Lung (tissue), 12 donors: ENCODE measurements around the gene SKAP2. TPM values are rescaled to one million over a fixed set of nuclear protein-coding genes. Genes with fewer than 3 reads are reported as not detected.

Source experiments
- ATAC-seq: fragments of 200-7000 bp; cut with Tn5 transposase; one replicate; pipeline ENCODE4 v1.9.1; 2020; ENCODE audit warnings: moderate number of reproducible peaks; ENCODE audit not compliant: insufficient read depth, low FRiP score
- DNase-seq, 3 donors: peaks; one replicate each; pipeline ENCODE4 v3.0.0-alpha.2; 2013 to 2017
- H3K27ac ChIP-seq, 2 donors: one replicate each; pipeline ENCODE4 v1.5.1; 2013; ENCODE audit warnings: mild to moderate bottlenecking in 2 of 2, moderate library complexity in 2 of 2, control low read depth in 1 of 2, inconsistent platforms in 1 of 2, low read depth in 1 of 2, low read length in 1 of 2
- H3K27me3 ChIP-seq, 3 donors: one replicate each; pipeline ENCODE4 v1.5.1; 2013; ENCODE audit warnings: low read length in 2 of 3; ENCODE audit not compliant: control insufficient read depth in 3 of 3, insufficient read depth in 3 of 3
- H3K36me3 ChIP-seq, 4 donors: one replicate each; pipeline ENCODE4 v1.5.1; 2013; ENCODE audit warnings: low read length in 4 of 4, mild to moderate bottlenecking in 1 of 4, moderate library complexity in 1 of 4; ENCODE audit not compliant: control insufficient read depth in 4 of 4, insufficient read depth in 4 of 4
- H3K4me1 ChIP-seq, 5 donors: one replicate each; pipeline ENCODE4 v1.5.1; 2013; ENCODE audit warnings: low read length in 5 of 5, mild to moderate bottlenecking in 2 of 5, moderate library complexity in 1 of 5; ENCODE audit not compliant: control insufficient read depth in 5 of 5, insufficient read depth in 5 of 5
- H3K4me3 ChIP-seq: one replicate; pipeline ENCODE4 v1.5.1; 2013; ENCODE audit warnings: mild to moderate bottlenecking, control low read depth, moderate library complexity
- H3K9ac ChIP-seq, 2 donors: one replicate each; pipeline ENCODE4 v1.5.1; 2013; ENCODE audit warnings: low read length in 2 of 2, control low read depth in 1 of 2; ENCODE audit not compliant: insufficient read depth in 1 of 2
- H3K9me3 ChIP-seq, 4 donors: one replicate each; pipeline ENCODE4 v1.5.1; 2013; ENCODE audit warnings: low read length in 3 of 4, mild to moderate bottlenecking in 1 of 4, moderate library complexity in 1 of 4; ENCODE audit not compliant: control insufficient read depth in 4 of 4, insufficient read depth in 3 of 4
- WGBS, 2 donors: extraction: QIAGEN DNeasy Blood & Tissue Kit; methylation state at CpG; one replicate each; pipeline ENCODE4 v1.1.7; 2013; 5-methylcytosine and 5-hydroxymethylcytosine counted together
- polyA plus RNA-seq, 2 donors: library from polyadenylated mRNA; stranded (reverse); fragments of 200-250 nt; gene quantifications; one replicate each; pipeline ENCODE4 v1.2.1, GENCODE V29; 2013
- total RNA-seq, 2 donors: library from RNA; depleted of rRNA in 1 of 2; stranded (reverse); fragments of >200 nt in 1 of 2; gene quantifications; one replicate each; pipeline ENCODE4 v1.2.1, GENCODE V29; 2014 to 2021
- TF ChIP-seq, protein P1 (sequence below): IDR thresholded peaks from 2 replicates; pipeline ENCODE4 v1.5.1; 2012; ENCODE audit warnings: mild to moderate bottlenecking; ENCODE audit errors: control extremely low read depth, extremely low read depth
- donor health status: control.
- donor health status: control.
- donor health status: Bipolar disorder and iron deficiency.
- donor health status: healthy.
- donor health status: DM: yes; HTN: yes; CAD: no.

The SKAP2 gene
- total and polyA plus RNA-seq, 4 donors = 9.2 to 40.1 (median 35.8) TPM

DNA sequence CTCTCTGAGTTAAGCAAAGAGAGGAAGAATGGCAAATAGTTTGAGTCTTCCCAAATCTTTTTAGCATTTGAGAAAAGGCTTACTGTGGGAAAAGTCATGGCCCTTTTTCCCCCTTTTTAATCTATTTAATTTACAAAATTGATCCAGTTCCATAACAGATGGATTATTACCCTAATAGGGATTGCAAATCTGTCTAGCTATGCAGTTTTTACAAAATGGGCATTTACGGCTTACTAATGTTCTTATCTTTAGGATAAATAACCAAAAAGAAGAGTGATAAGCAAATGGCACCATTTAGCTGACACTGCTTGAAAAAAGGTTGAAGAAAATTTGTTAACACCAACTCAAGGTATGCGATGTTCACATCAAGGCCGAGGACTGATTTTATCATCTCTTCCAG is 169.7 kb downstream of the SKAP2 start:
- TF ChIP-seq, protein P1, sequence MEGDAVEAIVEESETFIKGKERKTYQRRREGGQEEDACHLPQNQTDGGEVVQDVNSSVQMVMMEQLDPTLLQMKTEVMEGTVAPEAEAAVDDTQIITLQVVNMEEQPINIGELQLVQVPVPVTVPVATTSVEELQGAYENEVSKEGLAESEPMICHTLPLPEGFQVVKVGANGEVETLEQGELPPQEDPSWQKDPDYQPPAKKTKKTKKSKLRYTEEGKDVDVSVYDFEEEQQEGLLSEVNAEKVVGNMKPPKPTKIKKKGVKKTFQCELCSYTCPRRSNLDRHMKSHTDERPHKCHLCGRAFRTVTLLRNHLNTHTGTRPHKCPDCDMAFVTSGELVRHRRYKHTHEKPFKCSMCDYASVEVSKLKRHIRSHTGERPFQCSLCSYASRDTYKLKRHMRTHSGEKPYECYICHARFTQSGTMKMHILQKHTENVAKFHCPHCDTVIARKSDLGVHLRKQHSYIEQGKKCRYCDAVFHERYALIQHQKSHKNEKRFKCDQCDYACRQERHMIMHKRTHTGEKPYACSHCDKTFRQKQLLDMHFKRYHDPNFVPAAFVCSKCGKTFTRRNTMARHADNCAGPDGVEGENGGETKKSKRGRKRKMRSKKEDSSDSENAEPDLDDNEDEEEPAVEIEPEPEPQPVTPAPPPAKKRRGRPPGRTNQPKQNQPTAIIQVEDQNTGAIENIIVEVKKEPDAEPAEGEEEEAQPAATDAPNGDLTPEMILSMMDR = no peak
- Histone ChIP-seq H3K4me1 (peaks cover 0 to 26% (median 3%) of the 10 kb centered on the region in 5 donors), H3K27ac (no peak overlapping the region), H3K9ac (no peak overlapping the region), H3K9me3 (no peaks in the 10 kb centered on the region), H3K36me3 (no peaks in the 10 kb centered on the region), H3K27me3 (peaks cover 0 to 12% (median 3%) of the 10 kb centered on the region in 3 donors), H3K4me3 (no peak overlapping the region)
- DNase-seq = no peak
- ATAC-seq = no peak
- WGBS, 2 donors = 97% methylated on average over 3 of the region's 3 CpGs

DNA sequence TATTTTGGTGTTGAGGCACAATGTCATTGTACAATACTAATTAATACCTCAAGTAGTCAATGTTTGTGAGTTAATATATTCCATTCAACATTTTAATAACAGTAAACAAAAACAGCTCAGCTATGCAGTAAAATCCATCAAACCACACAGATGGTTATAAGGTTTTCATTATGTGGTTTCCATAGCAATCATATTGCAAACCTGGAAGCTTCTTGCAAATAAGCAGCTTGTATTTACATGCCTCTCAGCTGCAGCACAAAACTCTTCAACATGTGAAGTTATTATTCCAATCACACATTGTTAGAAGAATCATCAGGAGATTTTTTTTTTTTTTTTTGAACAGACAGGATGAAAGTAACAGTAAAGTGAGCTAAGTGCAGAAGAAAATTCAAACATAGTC is 170.2 kb downstream of the SKAP2 start:
- H3K9ac ChIP-seq = no peak overlapping the region
- peak in 2 of 3 donors; percentile 44 to 55 for DNase-seq
- peaks cover 0 to 12% (median 3%) of the 10 kb centered on the region in 3 donors for H3K27me3 ChIP-seq
- TF ChIP-seq, protein P1 = no peak
- H3K4me1 ChIP-seq = peaks cover 0 to 32% (median 7%) of the 10 kb centered on the region in 5 donors
- ATAC-seq = no peak
- no peak overlapping the region for H3K4me3 ChIP-seq
- H3K36me3 ChIP-seq = no peaks in the 10 kb centered on the region
- no peaks in the 10 kb centered on the region for H3K9me3 ChIP-seq
- H3K27ac ChIP-seq = no peak overlapping the region

DNA sequence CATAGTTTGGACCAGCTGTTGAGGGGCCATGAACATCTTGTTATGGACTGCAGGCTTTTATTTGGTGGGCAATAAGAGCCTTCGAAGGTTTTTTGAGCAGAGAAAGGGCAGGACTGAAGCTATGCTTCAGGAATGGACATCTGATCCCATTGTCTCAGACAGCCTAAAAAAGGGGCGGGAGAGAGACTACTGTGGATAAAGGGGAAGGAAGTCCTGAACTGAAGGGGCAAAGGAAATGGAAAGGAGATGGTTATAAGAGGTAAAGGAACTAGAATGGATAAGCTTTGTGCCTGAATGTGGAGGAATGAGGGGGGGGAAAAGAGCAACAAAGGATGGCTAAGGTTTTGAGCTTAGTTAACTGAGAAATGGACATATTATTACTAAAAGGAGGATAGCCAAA is 172.5 kb downstream of the SKAP2 start:
- no peak for DNase-seq
- no peak overlapping the region for H3K9ac ChIP-seq
- WGBS, 2 donors = 41 to 49% methylated on average over 2 of the region's 2 CpGs
- H3K27me3 ChIP-seq = peaks cover 0 to 14% (median 3%) of the 10 kb centered on the region in 3 donors
- H3K9me3 ChIP-seq = no peaks in the 10 kb centered on the region
- H3K36me3 ChIP-seq = no peaks in the 10 kb centered on the region
- ATAC-seq = no peak
- no peak overlapping the region for H3K4me3 ChIP-seq
- peaks cover 0 to 51% (median 14%) of the 10 kb centered on the region in 5 donors for H3K4me1 ChIP-seq
- H3K27ac ChIP-seq = no peak overlapping the region
- TF ChIP-seq, protein P1 = no peak

DNA sequence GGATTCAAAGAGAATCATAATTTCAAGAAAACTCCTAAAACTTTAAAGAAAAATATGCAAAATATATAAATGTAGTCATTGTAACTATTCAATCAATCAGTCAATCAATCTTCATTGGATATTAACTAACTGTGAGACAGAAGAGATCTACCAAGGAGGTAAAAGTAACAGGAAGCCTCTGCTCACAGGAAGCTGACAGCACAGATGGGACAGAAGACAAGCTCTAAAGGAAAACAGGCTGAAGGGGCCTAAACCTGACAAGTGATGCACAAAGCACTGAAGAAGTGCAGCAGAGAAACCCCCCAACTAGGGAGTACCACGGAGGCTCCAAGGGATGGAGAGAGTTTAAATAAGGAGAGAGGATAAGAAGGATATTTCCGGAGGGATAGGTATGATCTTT is 173.0 kb downstream of the SKAP2 start:
- TF ChIP-seq, protein P1 = no peak
- Histone ChIP-seq H3K27ac (no peak overlapping the region), H3K9me3 (no peaks in the 10 kb centered on the region), H3K4me3 (no peak overlapping the region), H3K9ac (no peak overlapping the region), H3K27me3 (peaks cover 0 to 14% (median 3%) of the 10 kb centered on the region in 3 donors), H3K4me1 (peaks cover 0 to 56% (median 18%) of the 10 kb centered on the region in 5 donors), H3K36me3 (no peaks in the 10 kb centered on the region)
- ATAC-seq (no peak), DNase-seq (no peak)
- 43 to 48% methylated on average over 2 of the region's 2 CpGs for WGBS, 2 donors
